HFFc6 (cell line): ENCODE data around the gene MYOCD. TPM values are rescaled to one million over a fixed set of nuclear protein-coding genes. Genes with fewer than 3 reads are reported as not detected.

Source experiments
- DNase-seq: peaks from one replicate; pipeline ENCODE4 v3.0.0-alpha.2; 2018
- H3K27ac Mint-ChIP-seq: 2 replicates; pipeline ENCODE4 v1.8.0; 2020; ENCODE audit warnings: mild to moderate bottlenecking, mixed read lengths
- H3K27me3 Mint-ChIP-seq: 2 replicates; pipeline ENCODE4 v1.8.0; 2021; ENCODE audit warnings: mild to moderate bottlenecking, moderate library complexity, mixed read lengths; ENCODE audit not compliant: insufficient read depth
- H3K36me3 Mint-ChIP-seq: 2 replicates; pipeline ENCODE4 v1.8.0; 2021; ENCODE audit warnings: low read depth, mixed read lengths
- H3K4me1 Mint-ChIP-seq: 2 replicates; pipeline ENCODE4 v1.8.0; 2020; ENCODE audit warnings: low read depth, mixed read lengths
- H3K4me3 Mint-ChIP-seq: 2 replicates; pipeline ENCODE4 v1.8.0; 2020; ENCODE audit warnings: mild to moderate bottlenecking, moderate library complexity, mixed read lengths
- H3K9me3 Mint-ChIP-seq: 2 replicates; pipeline ENCODE4 v1.8.0; 2020; ENCODE audit warnings: mild to moderate bottlenecking, mixed read lengths
- total RNA-seq, 6 experiments: library from RNA; stranded (reverse); fragmentation: NEBNext Ultra II Directional; extraction: Animal tissue kit (Norgen Biotek cat#: 25700); gene quantifications; 2 replicates in 1 of 6; 3 replicates in 5 of 6; pipeline ENCODE4 v1.2.3, GENCODE V29; 2021
- TF ChIP-seq, protein P1 (sequence below): fragments of 200-600 bp; sonication (generic); IDR thresholded peaks from 2 replicates; pipeline ENCODE4 v1.5.0; 2021; ENCODE audit warnings: antibody characterized with exemption, mild to moderate bottlenecking

Gene MYOCD
- total RNA-seq, 6 experiments from 2014 or later: 6.5 to 8.5 (median 7.1) TPM

- Mint-ChIP-seq H3K27me3 (no peaks in the 10 kb centered on the region), H3K4me1 (peaks cover 21% of the 10 kb centered on the region), H3K36me3 (no peaks in the 10 kb centered on the region), H3K4me3 (no peak overlapping the region), H3K9me3 (no peaks in the 10 kb centered on the region), H3K27ac (no peak overlapping the region)
- no peak for DNase-seq
- TF ChIP-seq, protein P1, sequence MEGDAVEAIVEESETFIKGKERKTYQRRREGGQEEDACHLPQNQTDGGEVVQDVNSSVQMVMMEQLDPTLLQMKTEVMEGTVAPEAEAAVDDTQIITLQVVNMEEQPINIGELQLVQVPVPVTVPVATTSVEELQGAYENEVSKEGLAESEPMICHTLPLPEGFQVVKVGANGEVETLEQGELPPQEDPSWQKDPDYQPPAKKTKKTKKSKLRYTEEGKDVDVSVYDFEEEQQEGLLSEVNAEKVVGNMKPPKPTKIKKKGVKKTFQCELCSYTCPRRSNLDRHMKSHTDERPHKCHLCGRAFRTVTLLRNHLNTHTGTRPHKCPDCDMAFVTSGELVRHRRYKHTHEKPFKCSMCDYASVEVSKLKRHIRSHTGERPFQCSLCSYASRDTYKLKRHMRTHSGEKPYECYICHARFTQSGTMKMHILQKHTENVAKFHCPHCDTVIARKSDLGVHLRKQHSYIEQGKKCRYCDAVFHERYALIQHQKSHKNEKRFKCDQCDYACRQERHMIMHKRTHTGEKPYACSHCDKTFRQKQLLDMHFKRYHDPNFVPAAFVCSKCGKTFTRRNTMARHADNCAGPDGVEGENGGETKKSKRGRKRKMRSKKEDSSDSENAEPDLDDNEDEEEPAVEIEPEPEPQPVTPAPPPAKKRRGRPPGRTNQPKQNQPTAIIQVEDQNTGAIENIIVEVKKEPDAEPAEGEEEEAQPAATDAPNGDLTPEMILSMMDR: no peak
Observed at GRCh38 chr17:12656354-12656753, 9.3 kb upstream of the MYOCD start.

GRCh38 chr17:12659500-12659899, 6.2 kb upstream of the MYOCD start:
- peaks cover 1% of the 10 kb centered on the region; the same call in 1 of the 2 replicates for H3K27me3 Mint-ChIP-seq
- H3K9me3 Mint-ChIP-seq: no peaks in the 10 kb centered on the region
- H3K27ac Mint-ChIP-seq: no peak overlapping the region
- TF ChIP-seq, protein P1: no peak
- H3K36me3 Mint-ChIP-seq: no peaks in the 10 kb centered on the region
- no peak overlapping the region for H3K4me3 Mint-ChIP-seq
- peaks cover 25% of the 10 kb centered on the region for H3K4me1 Mint-ChIP-seq
- peak; percentile 52 for DNase-seq

- TF ChIP-seq, protein P1: no peak
- no peaks in the 10 kb centered on the region for H3K36me3 Mint-ChIP-seq
- H3K27me3 Mint-ChIP-seq: peaks cover 1% of the 10 kb centered on the region; the same call in 1 of the 2 replicates
Observed at GRCh38 chr17:12664252-12664651, 1.4 kb upstream of the MYOCD start.

DNA sequence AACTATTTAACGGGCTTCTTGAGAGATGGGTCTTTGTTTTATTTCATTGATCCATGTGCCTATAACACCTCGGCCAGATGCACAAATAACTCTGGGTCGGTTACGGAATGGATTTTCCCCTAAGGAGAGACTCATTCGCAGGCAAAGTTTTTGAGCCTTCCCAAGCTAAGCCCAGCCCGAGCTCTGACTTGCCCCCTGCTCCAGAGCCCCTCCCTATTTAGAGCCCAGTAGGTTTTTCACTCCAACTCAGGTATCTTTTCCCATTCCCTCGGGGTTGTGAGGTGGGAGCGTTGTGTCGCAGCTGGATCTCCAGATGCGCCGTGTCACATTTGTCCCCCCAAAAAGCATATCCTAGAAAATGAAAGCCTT, 812 bp upstream of the MYOCD start:
- Mint-ChIP-seq H3K4me1 (peaks cover 30% of the 10 kb centered on the region), H3K9me3 (no peaks in the 10 kb centered on the region), H3K4me3 (peak overlapping the region; percentile 92), H3K36me3 (no peaks in the 10 kb centered on the region), H3K27ac (peak overlapping the region; percentile 34), H3K27me3 (peaks cover 1% of the 10 kb centered on the region; the same call in 1 of the 2 replicates)
- no peak for DNase-seq
- TF ChIP-seq, protein P1: no peak

More at GRCh38 chr17:12664252-12664651, 1.4 kb upstream of the MYOCD start:
- DNase-seq: no peak
- H3K4me1 Mint-ChIP-seq: peaks cover 37% of the 10 kb centered on the region
- no peaks in the 10 kb centered on the region for H3K9me3 Mint-ChIP-seq
- peak overlapping the region; percentile 92 for H3K4me3 Mint-ChIP-seq
- no peak overlapping the region for H3K27ac Mint-ChIP-seq

- Mint-ChIP-seq H3K9me3 (no peaks in the 10 kb centered on the region), H3K27me3 (peaks cover 1% of the 10 kb centered on the region; the same call in 1 of the 2 replicates), H3K27ac (no peak overlapping the region), H3K4me3 (peak overlapping the region; percentile 92), H3K4me1 (peaks cover 30% of the 10 kb centered on the region), H3K36me3 (no peaks in the 10 kb centered on the region)
- DNase-seq: no peak
- TF ChIP-seq, protein P1: no peak
Observed at GRCh38 chr17:12666718-12667117, 1.0 kb downstream of the MYOCD start.
